SKM-1 (cell line): Measurements from ENCODE around the gene NCAPD2.
A peak's percentile ranks its signal among the peaks of the same experiment; 100 is the strongest.

Source experiments
- DNase-seq: peaks from one replicate; lab custom pipeline; 2025; ENCODE audit not compliant: unreplicated experiment; lab: John Stamatoyannopoulos, UW

NCAPD2 gene, protein sequence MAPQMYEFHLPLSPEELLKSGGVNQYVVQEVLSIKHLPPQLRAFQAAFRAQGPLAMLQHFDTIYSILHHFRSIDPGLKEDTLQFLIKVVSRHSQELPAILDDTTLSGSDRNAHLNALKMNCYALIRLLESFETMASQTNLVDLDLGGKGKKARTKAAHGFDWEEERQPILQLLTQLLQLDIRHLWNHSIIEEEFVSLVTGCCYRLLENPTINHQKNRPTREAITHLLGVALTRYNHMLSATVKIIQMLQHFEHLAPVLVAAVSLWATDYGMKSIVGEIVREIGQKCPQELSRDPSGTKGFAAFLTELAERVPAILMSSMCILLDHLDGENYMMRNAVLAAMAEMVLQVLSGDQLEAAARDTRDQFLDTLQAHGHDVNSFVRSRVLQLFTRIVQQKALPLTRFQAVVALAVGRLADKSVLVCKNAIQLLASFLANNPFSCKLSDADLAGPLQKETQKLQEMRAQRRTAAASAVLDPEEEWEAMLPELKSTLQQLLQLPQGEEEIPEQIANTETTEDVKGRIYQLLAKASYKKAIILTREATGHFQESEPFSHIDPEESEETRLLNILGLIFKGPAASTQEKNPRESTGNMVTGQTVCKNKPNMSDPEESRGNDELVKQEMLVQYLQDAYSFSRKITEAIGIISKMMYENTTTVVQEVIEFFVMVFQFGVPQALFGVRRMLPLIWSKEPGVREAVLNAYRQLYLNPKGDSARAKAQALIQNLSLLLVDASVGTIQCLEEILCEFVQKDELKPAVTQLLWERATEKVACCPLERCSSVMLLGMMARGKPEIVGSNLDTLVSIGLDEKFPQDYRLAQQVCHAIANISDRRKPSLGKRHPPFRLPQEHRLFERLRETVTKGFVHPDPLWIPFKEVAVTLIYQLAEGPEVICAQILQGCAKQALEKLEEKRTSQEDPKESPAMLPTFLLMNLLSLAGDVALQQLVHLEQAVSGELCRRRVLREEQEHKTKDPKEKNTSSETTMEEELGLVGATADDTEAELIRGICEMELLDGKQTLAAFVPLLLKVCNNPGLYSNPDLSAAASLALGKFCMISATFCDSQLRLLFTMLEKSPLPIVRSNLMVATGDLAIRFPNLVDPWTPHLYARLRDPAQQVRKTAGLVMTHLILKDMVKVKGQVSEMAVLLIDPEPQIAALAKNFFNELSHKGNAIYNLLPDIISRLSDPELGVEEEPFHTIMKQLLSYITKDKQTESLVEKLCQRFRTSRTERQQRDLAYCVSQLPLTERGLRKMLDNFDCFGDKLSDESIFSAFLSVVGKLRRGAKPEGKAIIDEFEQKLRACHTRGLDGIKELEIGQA (N-terminal part only)

DNA sequence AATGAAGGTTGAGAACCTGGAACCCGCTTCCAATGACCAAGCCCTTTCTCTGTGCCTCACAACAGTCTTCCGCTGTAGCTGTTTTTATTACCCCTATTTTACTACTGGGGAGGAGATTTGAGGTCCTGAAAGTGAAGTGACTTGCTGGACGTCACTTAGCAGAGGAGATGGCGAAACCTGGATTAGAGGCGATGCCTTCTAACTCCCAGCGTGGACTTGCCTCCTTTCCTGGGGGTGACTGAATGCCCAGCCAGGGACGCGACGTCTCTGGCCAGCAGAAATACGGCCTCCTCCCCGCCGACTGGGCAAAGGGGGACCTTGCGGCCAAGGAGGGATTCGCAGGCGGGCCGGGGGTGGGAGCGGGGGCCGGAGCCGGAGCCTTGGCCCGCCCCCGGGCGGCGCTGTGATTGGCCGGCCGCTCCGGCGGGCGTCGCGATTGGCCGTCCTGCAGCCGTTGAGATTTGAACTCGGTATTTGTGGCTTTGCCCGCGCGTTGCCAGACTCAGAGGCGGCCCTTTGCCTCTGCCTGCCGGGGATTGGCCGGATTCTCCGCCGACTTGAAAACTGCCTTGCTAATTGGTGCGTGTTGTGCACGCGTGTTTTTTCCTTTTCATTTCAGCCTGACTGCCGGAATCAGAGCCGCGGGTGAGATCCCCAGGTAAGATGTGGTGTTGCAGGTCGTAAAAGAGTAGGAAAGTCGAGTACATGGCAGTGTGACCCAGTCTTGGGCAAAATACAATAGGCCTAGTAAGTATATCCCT is at the start of gene NCAPD2:
Gene NCAPD2 (plus strand): TSS at position 606 of the 761 bp plus-strand sequence. CDS start 997 bp downstream, outside the sequence.
- peak; percentile 39 for DNase-seq

DNA sequence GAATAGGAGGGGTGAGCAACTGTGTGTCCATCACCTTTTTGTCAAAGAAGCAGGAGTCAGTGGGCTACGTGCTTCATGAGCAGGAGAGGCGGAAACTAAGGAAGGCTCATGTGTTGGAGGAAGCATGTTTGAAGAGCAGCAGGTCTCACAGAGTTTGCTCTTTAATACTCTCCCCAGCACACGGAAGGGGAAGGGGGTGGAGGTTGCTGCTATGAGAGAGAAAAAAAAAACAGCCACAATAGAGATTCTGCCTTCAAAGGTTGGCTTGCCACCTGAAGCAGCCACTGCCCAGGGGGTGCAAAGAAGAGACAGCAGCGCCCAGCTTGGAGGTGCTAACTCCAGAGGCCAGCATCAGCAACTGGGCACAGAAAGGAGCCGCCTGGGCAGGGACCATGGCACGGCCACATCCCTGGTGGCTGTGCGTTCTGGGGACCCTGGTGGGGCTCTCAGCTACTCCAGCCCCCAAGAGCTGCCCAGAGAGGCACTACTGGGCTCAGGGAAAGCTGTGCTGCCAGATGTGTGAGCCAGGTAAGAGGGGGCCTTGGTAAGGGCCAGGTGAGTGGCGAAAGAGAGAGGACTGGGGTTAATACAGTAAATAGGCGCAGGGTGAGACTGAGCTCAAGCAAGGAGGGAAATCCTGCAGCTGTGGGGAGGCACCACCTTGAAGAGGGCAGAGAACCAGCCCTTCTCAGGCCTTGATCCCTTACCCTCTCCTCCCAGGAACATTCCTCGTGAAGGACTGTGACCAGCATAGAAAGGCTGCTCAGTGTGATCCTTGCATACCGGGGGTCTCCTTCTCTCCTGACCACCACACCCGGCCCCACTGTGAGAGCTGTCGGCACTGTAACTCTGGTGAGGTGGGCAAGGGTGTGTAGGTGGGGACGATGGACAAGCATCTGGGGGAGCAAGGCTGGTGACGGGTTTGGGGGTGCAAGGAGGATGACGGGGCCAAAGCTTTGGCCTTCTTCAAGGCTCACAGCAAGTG is 48.9 kb upstream of the NCAPD2 start, which contains the start of gene CD27:
Gene CD27 (plus strand): TSS at position 252 of the 985 bp plus-strand sequence. CDS start 141 bp downstream, at position 393.
- no peak for DNase-seq

DNA sequence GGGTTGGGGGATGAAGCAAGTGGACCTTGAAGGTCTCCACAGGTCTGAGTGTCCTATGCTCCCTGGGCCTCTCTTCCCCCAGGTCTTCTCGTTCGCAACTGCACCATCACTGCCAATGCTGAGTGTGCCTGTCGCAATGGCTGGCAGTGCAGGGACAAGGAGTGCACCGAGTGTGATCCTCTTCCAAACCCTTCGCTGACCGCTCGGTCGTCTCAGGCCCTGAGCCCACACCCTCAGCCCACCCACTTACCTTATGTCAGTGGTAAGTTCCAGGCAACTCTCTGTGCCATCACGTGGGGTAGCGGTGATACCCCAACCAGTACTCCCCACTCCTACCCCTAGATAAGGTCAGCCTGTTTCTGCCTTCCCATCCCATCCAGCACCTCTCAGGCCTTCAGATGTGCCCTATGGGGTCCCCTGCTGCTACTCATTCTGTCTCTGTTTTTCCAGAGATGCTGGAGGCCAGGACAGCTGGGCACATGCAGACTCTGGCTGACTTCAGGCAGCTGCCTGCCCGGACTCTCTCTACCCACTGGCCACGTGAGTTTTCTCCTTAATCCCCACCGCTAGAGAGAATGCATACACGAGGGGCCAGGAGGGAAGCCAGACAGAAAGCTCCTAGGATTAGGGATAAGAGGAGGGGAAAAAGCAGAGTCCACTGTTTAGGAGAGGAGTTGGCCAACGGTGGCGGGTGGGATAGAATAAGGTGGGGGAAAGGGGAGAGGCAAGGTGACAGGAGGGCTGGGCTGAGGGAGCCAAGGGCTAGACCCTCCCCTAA is 43.6 kb upstream of the NCAPD2 start:
- no peak for DNase-seq

DNA sequence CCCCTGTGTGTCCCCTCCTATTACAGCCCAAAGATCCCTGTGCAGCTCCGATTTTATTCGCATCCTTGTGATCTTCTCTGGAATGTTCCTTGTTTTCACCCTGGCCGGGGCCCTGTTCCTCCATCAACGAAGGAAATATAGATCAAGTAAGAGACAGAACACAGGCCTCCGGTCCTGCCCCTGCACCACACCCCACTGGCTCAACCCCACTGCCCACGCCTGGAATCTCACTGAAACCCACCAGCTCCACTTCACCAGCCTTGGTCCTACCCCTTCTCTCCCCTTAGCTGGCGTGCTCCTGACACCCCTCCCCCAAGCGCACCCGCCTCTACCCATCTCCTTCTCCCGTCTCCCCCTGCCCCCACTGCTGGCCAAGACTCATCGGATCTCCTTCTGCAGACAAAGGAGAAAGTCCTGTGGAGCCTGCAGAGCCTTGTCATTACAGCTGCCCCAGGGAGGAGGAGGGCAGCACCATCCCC is 43.0 kb upstream of the NCAPD2 start:
- no peak for DNase-seq

DNA sequence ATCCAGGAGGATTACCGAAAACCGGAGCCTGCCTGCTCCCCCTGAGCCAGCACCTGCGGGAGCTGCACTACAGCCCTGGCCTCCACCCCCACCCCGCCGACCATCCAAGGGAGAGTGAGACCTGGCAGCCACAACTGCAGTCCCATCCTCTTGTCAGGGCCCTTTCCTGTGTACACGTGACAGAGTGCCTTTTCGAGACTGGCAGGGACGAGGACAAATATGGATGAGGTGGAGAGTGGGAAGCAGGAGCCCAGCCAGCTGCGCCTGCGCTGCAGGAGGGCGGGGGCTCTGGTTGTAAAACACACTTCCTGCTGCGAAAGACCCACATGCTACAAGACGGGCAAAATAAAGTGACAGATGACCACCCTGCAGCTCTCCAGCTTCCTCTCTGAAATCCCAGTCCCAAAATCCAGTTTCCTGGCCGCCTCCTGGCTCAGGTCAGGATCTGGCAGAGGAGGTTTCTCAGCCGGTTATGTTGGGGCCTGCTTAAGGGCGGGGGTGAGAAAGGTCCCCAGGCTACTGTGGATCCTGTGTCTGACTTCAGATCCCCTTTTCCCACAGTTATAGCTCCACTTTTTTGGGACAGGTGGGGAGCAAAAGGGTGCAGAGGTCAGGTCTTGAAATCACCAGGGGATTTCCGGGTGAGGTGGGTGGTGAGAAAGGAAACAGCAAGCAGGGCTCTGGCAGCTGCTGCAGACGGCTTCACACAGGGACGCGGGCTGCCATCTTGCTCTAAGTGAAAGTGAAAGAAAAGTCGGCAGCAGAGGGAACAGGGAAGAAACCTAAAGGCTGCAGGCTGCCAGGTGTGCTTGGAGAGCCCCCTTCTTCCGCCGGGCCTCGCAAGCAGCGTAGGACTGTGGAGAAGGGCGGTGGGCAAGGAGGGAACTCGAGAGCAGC is 42.3 kb upstream of the NCAPD2 start, which contains the start of gene TAPBPL:
Gene TAPBPL (plus strand): TSS at position 695 of the 897 bp plus-strand sequence. CDS start 207 bp downstream, outside the sequence.
- DNase-seq, result peak; percentile 11

DNA sequence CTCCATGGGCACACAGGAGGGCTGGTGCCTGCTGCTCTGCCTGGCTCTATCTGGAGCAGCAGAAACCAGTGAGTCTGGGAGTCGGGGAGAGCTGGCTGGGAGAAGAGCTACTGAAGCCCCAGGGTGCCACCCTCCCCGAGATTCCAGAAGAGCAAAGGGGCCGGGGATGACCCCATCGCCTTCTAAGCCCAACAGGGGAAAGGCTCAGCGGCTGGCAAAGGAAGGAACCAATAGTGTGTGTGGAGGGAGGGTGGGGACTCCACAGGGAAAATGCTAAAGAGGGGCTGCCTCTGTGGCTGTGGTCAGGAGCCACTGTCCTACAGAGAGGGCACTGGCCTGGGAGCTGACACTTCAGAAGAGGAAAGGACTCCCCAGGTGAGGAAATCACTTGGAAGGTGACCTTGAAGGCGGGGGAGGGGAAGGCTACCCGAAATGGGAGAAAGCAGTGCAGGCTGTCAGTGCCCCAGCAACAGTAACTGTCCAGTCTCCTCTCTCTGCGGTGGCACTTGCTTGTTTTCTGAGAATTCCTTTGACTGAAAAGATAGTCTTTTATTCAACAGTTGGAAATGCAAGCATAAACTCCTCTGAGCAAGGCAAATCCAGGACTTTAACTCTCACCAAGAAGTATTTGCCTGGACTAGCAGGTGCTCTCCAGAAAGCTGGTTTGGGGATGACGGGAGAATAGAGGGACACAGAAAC is 41.5 kb upstream of the NCAPD2 start:
- no peak for DNase-seq

DNA sequence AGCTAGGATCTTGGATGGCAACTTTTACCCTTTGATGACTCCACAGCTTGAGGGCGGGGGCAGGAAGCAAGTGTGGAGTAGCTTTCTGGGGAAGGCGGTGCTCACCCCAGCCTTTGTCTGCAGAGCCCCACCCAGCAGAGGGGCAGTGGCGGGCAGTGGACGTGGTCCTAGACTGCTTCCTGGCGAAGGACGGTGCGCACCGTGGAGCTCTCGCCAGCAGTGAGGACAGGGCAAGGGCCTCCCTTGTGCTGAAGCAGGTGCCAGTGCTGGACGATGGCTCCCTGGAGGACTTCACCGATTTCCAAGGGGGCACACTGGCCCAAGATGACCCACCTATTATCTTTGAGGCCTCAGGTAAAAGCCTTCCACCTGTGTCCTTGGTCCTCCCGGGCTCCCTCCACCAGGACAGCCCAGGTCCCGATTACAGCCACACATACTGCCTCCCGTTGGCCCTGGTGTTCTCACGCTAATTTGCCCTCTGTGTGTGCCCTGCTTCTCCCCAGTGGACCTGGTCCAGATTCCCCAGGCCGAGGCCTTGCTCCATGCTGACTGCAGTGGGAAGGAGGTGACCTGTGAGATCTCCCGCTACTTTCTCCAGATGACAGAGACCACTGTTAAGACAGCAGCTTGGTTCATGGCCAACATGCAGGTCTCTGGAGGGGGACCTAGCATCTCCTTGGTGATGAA is 40.8 kb upstream of the NCAPD2 start:
- no peak for DNase-seq

DNA sequence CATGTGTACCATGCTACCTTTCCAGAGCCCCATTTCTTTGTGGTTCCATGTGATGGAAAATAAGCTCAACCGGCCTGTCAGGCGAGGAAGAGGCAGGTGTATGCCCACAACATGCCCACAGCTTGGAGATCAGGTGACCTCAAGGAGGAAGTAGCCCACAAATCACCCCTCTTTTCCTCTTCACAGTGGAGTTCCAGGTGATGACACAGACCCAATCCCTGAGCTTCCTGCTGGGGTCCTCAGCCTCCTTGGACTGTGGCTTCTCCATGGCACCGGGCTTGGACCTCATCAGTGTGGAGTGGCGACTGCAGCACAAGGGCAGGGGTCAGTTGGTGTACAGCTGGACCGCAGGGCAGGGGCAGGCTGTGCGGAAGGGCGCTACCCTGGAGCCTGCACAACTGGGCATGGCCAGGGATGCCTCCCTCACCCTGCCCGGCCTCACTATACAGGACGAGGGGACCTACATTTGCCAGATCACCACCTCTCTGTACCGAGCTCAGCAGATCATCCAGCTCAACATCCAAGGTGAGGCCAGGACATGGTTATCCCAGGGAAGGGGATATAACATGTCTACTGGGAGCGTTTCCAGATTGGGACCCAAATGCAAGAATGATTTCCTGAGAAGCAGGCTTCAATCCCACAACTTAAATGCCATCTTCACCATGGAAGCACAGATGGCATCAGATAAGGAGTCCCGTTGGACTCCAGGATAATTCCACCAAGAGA is 36.5 kb upstream of the NCAPD2 start:
- DNase-seq, result no peak

DNA sequence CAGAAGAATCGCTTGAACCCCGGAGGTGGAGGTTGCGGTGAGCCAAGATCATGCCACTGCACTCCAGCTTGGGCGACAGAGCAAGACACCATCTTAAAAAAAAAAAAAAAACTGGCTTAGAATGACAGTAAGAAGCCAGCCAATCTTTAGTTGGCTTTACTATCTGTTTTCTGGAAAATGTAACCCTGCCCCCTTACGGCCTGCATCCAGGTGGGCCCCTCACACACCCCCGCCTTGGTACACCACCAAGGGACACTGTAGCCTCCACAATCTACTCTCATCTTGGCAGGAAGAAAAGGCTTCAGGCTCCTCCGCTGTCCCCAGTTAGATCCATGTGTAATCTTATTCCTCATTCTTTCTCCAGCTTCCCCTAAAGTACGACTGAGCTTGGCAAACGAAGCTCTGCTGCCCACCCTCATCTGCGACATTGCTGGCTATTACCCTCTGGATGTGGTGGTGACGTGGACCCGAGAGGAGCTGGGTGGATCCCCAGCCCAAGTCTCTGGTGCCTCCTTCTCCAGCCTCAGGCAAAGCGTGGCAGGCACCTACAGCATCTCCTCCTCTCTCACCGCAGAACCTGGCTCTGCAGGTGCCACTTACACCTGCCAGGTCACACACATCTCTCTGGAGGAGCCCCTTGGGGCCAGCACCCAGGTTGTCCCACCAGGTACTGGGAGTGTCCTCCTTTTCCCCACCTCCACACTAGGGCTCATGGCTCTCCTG is 35.5 kb upstream of the NCAPD2 start:
- DNase-seq, result no peak

DNA sequence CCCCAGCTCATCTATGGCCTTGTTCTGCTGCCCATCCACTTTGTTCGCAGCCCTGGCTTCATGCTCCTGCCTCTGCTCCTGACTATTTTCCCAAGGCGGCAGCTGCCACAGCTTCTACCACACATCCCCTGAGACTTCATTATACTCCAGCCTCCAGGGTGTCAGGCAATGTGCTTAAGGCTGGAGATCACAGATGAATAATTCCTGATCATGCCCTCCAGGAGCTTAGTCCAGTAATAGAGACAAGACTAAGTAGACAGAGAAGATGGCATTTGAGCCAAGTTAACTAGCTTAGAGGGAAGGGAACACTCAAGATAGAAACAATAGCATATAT is 34.9 kb upstream of the NCAPD2 start:
- no peak for DNase-seq

DNA sequence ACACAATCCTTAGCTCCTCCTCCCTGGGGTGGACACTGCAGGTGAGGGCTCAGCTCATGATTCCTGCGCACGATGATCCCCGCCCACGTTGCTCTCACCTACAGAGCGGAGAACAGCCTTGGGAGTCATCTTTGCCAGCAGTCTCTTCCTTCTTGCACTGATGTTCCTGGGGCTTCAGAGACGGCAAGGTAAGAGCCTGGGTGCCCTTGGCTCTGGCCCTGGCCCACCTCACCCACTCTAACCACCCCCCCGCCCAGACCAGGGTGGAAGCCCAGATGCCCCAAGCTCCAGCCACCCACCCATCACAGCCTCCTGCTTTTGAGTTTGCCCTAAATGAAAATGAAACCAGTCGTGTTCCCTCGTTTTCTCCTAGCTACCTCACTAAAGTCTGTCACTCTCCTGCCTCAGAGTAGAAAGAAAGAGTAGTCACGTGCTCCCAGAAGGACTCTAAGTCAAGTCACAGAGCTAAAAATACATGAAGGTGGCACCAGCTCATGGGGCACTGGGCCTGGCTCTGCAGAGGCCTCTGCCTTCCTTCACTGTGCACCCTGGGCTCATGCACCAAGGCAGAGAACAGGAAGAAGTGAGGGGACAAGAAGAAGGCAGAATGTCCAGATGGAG is 33.0 kb upstream of the NCAPD2 start:
- no peak for DNase-seq

DNA sequence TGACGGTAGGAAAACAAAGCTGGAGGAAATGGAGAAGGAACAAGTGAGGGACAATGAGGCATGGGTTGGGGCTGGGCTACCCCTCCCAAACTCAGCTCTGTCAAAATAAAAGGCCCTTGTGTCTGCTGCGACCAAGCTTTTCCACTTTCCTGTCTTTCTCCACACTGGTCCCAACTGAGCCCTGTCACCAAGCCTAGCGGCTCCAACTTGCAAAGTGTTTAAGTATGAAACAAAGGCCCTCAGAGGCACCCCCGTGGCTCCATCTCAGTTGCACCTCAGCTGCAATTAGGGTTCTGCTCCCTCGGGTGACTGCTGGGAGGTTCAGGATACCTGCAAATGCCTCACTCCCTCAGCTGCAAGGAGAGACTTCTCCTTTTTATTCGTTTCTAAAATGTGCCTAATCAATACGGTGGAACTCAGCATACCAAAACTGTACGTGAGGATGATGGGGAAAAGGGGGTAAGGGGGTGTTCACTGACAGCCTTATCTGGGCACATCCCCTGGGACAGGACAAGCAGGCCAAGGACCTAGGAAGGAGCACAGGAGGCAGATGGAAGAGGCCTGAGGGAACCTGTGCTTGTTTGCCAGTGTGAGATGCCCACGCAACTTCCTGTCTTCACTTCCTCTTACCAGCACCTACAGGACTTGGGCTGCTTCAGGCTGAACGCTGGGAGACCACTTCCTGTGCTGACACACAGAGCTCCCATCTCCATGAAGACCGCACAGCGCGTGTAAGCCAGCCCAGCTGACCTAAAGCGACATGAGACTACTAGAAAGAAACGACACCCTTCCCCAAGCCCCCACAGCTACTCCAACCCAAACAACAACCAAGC is 32.3 kb upstream of the NCAPD2 start:
- peak; percentile 79 for DNase-seq
